Astrocyte of the spinal cord (primary cell): ENCODE data around the gene TBX3.

Experiments used
- DNase-seq: peaks from one replicate; pipeline ENCODE4 v3.0.0; 2011; ENCODE audit warnings: low read depth, low spot score
- H3K4me3 ChIP-seq: 2 replicates; pipeline ENCODE4 v1.5.1; 2011; ENCODE audit warnings: low read depth, mild to moderate bottlenecking, low read length, moderate library complexity
- in situ Hi-C: cut with HindIII; loops from 2 replicates; pipeline ENCODE4 v1.10.0; 2017; ENCODE audit warnings: low sequenced_read_pairs
- TF ChIP-seq, protein P1 (sequence below): IDR thresholded peaks from 2 replicates; pipeline ENCODE4 v1.5.1; 2012; ENCODE audit warnings: low read depth, mild to moderate bottlenecking, low read length, inconsistent platforms

TBX3 gene

DNA sequence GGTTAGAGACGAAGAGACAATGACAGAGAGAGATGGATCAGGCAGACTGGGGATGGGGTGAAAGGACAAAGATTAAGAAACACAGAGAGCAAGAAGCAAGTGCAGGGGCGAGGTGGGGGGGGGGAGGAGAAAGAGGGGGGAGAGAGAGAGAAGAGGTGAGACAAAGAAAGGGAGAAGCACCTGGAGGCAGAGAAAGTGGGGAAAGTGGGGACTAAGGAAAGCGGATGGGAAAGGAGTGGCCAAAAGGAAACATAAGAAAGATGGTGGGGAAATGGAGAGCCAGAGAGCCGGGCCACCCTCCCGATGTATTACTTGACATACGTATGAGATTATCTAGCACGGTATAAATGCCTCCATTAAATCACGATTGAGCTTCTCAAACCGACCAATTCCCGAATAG lies 18.5 kb upstream of the TBX3 start:
- in situ Hi-C loops = no loop called here

DNA sequence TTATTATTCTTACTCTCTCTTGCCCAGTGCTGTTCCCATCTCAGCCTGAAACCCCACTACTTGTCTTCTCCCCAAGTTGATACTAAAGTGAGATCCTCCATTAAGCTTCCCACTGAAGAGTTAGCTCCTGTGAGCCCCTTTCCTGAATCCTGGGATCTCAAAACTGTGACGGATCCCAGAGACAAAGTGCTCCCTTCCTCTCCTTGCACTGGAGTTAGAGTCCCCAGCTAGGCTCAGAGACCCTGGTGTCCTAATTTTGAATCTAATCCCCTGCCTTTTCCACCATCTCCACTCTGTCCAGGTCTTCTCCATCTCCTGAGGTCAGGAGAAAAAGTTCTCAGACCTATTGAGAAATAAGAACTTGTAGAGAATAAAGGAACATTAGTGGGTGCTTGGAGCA lies 17.6 kb upstream of the TBX3 start:
- no peak overlapping the region for H3K4me3 ChIP-seq
- TF ChIP-seq, protein P1, sequence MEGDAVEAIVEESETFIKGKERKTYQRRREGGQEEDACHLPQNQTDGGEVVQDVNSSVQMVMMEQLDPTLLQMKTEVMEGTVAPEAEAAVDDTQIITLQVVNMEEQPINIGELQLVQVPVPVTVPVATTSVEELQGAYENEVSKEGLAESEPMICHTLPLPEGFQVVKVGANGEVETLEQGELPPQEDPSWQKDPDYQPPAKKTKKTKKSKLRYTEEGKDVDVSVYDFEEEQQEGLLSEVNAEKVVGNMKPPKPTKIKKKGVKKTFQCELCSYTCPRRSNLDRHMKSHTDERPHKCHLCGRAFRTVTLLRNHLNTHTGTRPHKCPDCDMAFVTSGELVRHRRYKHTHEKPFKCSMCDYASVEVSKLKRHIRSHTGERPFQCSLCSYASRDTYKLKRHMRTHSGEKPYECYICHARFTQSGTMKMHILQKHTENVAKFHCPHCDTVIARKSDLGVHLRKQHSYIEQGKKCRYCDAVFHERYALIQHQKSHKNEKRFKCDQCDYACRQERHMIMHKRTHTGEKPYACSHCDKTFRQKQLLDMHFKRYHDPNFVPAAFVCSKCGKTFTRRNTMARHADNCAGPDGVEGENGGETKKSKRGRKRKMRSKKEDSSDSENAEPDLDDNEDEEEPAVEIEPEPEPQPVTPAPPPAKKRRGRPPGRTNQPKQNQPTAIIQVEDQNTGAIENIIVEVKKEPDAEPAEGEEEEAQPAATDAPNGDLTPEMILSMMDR = no peak
- in situ Hi-C loops = no loop called here
- DNase-seq = no peak

More for the DNA sequence above, 18.5 kb upstream of the TBX3 start:
- TF ChIP-seq, protein P1 = no peak
- DNase-seq = no peak
- no peak overlapping the region for H3K4me3 ChIP-seq

DNA sequence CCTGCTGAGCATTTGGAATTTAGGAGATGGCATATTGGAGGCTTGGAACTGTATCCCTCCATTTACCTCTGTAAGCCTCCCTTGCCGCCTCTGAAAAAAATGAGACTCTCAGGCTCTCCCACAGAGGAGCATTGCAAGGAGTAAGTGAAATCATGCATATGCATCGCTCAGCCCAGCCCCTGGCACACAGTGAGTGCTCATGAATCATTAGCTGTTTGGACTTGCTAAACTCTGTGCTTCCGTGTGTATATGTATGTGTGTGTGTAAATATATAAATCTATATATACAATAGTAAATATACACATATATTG lies 17.1 kb upstream of the TBX3 start:
- TF ChIP-seq, protein P1 = no peak
- in situ Hi-C loops = no loop called here
- no peak overlapping the region for H3K4me3 ChIP-seq
- no peak for DNase-seq

DNA sequence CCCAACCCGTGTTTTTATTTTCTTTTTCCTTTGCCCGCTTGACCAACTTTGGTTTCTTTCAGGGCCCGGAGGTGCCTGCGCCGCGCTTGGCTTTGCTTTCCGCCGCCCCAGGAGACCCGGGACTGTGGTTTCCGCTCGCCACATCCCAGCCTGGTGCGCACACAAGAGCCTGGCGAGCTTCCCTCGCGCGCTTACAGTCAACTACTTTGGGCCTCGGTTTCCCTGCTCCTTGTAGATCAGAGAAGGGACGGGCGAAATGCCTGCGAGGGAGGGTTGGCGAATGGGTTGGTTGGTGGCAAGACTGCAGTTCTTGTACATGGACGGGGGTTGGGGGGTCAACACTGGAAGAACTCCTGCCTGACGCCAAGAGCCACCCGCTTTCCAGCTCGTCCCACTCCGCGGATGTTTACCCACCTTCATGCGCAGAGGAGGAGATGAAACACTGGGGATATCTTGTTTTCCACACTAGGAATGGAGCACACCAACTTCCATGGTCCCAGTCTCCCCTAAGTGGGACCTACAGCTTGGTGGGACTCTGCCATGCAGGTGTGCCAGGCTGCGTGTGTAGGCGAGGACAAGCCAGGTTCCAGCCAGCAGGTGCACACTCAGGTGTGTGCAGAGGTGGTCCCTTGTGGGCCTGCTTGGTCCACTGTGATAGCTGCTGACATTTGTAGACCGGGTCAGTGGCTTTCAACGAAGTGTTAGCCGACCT lies 16.6 kb upstream of the TBX3 start:
- TF ChIP-seq, protein P1 = no peak
- H3K4me3 ChIP-seq = no peak overlapping the region
- peak; percentile 35 for DNase-seq
- in situ Hi-C loops = no loop called here

DNA sequence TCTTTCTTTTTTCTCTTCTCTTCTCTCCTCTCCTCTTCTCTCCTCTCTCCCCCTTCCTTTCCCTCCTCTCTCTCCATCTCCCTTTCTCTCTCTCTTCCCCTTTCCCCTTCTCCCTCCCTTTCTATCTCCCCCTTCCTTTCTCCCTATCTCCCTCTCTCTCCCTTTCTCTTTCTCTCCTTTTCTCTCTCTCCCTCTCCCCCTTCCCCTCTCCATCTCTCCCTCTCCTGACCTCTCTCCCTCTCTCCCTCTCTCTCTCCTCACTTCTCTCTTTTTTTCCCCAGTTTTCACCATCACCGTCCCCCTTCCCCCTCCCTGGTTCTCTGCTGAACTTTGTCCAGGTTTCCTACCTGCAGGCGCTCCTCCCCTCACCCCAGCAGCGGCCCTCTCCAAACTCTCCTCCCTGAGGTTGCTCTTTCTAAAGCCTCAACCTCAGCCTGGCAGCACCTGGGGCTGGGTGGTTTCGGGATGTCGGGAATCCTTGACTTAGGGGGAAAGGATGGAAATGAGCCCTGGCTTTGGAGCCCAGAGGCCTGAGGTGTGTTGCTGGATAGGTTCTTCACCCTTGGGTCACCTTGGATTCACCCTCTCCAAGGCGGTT lies 14.7 kb upstream of the TBX3 start:
- in situ Hi-C loops = no loop called here
- TF ChIP-seq, protein P1 = no peak
- no peak overlapping the region for H3K4me3 ChIP-seq
- DNase-seq = no peak

DNA sequence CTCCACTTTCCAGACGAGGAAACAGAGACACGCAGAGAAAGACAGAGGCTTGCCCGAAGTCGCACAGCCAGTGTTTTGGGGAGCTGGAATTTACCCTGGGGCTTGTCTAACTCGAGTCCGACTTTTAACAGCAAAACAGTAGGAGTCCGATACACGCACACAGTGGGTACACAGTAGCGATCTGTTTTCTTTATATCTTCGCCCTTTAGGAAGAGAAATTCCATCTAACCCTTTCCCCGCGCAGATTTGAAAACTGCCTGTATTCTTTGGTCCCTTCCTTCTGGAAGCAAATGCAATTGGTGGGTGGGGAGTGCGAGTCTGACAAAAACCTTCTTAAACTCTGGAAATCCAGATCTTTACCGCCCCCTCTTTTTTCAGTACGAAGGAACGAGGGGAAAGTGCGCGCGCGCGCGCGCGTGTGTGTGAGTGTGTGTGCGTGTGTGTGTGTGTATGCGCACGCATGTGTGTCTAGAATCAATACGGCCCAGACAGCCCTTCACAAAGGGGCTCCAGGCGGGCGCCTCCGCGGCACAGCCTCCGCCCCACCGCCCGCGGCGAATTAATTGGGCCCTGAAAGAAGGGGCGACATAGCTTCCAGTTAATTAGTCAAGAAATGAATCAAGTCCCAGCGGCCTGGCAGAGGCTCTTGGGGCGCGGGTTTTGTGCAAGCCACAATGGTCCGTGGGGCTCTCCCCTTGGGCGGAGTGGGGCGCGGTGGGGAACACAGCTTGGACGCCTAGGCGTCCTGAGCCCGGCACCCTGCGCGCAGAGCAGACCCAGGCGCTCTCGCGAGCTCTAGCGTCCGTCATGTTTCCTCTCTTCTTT lies 14.0 kb upstream of the TBX3 start:
- TF ChIP-seq, protein P1 = no peak
- no peak for DNase-seq
- peak overlapping the region; percentile 10 for H3K4me3 ChIP-seq
- in situ Hi-C loops = no loop called here
